ENCODE results near the gene TMEM256.

Gene TMEM256

DNA sequence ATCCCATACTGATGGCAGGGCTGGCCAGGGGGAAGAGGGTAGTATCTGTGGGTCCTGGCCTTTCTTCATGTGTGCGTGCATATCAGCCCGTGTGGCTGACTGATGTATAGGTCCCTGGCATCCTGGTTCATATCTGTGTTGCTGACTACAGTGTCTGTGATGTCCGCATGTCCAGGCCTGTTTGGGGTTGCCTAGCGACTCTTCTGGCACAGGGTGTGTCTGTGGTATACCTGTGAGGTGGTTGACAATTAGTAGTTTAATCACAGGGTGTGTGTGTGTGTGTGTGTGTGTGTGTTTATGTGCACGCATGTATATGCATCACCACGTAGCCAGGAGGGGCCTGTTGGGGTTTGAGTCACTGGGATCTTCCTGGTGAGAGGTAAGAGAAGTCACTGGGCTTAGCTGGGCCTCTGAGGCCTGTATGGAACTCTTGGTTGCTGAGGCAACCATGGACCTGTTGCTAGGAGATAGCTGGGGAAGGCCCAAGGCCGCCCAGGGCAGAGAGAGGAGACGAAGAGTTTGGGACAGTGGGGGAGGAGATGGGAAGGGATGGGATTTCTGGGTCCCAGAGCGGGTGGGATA, 49.5 kb downstream of the TMEM256 start:
- WGBS, 2 experiments = 71 to 81% methylated on average over 9 of the region's 9 CpGs

More for the DNA sequence above, 49.5 kb downstream of the TMEM256 start:
- Histone ChIP-seq H3K4me1 (ENCODE audit: control insufficient read depth, insufficient read depth, low read length) (peaks cover 35% of the 10 kb centered on the region), H3K4me3 (ENCODE audit: insufficient read depth, low read depth, low read length) (no peak overlapping the region), H3K27ac (ENCODE audit: insufficient read depth, low read depth, low read length, poor library complexity, severe bottlenecking) (no peak overlapping the region), H3K36me3 (ENCODE audit: control insufficient read depth, insufficient read depth, low read length) (no peaks in the 10 kb centered on the region), H3K9me3 (ENCODE audit: control insufficient read depth, low read length) (no peaks in the 10 kb centered on the region), H3K27me3 (ENCODE audit: control insufficient read depth, insufficient read depth, low read length, poor library complexity, severe bottlenecking) (peaks cover 7% of the 10 kb centered on the region)
